H1 (cell line): ENCODE data around the gene GNB5. TPM values are rescaled to one million over a fixed set of nuclear protein-coding genes. Genes with fewer than 3 reads are reported as not detected.

Experiments used
- CHD7 ChIP-seq: fragments of 300-600 bp; sonication (generic); IDR thresholded peaks from 2 replicates; pipeline ENCODE4 v1.7.1; 2012; ENCODE audit warnings: low read length, moderate library complexity, mild to moderate bottlenecking, inconsistent platforms; ENCODE audit not compliant: insufficient replicate concordance
- SAP30 ChIP-seq: fragments of 300-600 bp; sonication (generic); IDR thresholded peaks from 2 replicates; pipeline ENCODE4 v1.7.1; 2012; ENCODE audit warnings: low read length, moderate library complexity, mild to moderate bottlenecking, inconsistent platforms; ENCODE audit not compliant: insufficient read depth, insufficient replicate concordance
- polyA plus RNA-seq, 7 experiments: library from polyadenylated mRNA; depleted of rRNA in 3 of 7; stranded (reverse) in 5 of 7; unstranded in 2 of 7; fragments of >200 nt in 5 of 7; fragments of 200-250 nt in 2 of 7; gene quantifications; 1 replicate in 5 of 7; 2 replicates in 1 of 7; 4 replicates in 1 of 7; pipeline versions ENCODE4 v1.2.1 to v1.2.3, GENCODE V29; 2011 to 2013; ENCODE audit warnings: missing spikeins in 2 of 7, mixed read lengths in 2 of 7
- total RNA-seq: library from RNA; stranded (reverse); fragmentation: NEBNext Ultra II Directional; extraction: Animal tissue kit (Norgen Biotek cat#: 25700); gene quantifications from 2 replicates; pipeline ENCODE4 v1.2.1, GENCODE V29; 2021

GNB5 gene
- total and polyA plus RNA-seq, 2 of the 8 experiments (the other 6 are each of a cell fraction or from before 2014, with no cell fraction given): 21.7 to 42.5 TPM

GRCh38 chr15:52071570-52071969 is 119.6 kb downstream of the GNB5 start (continued):
- TF ChIP-seq CHD7: no peak
- no peak for TF ChIP-seq SAP30
